Fibroblast of mammary gland (primary cell): ENCODE data around the gene CLEC7A.
A peak's percentile ranks its signal among the peaks of the same experiment; 100 is the strongest.

Experiments
- DNase-seq: peaks from one replicate; pipeline ENCODE4 v3.0.0-alpha.2; 2010; ENCODE audit warnings: low read depth
- H3K4me3 ChIP-seq: 2 replicates; pipeline ENCODE4 v1.5.1; 2011; ENCODE audit warnings: low read depth, mild to moderate bottlenecking, low read length, moderate library complexity; ENCODE audit not compliant: control insufficient read depth
- CTCF ChIP-seq: conservative IDR thresholded peaks from 2 replicates; pipeline ENCODE4 v1.5.1; 2011; ENCODE audit warnings: low read depth, low read length, inconsistent platforms; ENCODE audit not compliant: control insufficient read depth, insufficient read depth

CLEC7A gene

GRCh38 chr12:10128687-10129086, 1.3 kb downstream of the CLEC7A start:
- no peak for TF ChIP-seq CTCF
- DNase-seq: no peak
- no peak overlapping the region for H3K4me3 ChIP-seq

- no peak overlapping the region for H3K4me3 ChIP-seq
- DNase-seq: no peak
- TF ChIP-seq CTCF: no peak
Observed at GRCh38 chr12:10126413-10126812, 3.6 kb downstream of the CLEC7A start.

- no peak for DNase-seq
- no peak overlapping the region for H3K4me3 ChIP-seq
- no peak for TF ChIP-seq CTCF
Observed at GRCh38 chr12:10122689-10123088, 7.3 kb downstream of the CLEC7A start.

- no peak overlapping the region for H3K4me3 ChIP-seq
- TF ChIP-seq CTCF: no peak
- no peak for DNase-seq
Observed at GRCh38 chr12:10121278-10121677, 8.7 kb downstream of the CLEC7A start.

GRCh38 chr12:10119066-10119465, 10.9 kb downstream of the CLEC7A start:
- no peak for TF ChIP-seq CTCF
- no peak overlapping the region for H3K4me3 ChIP-seq
- DNase-seq: peak; percentile 39

- no peak for TF ChIP-seq CTCF
- no peak for DNase-seq
- no peak overlapping the region for H3K4me3 ChIP-seq
Observed at GRCh38 chr12:10115890-10116289, 14.1 kb downstream of the CLEC7A start.

GRCh38 chr12:10115311-10115710, 14.7 kb downstream of the CLEC7A start:
- no peak for DNase-seq
- no peak for TF ChIP-seq CTCF
- H3K4me3 ChIP-seq: no peak overlapping the region
